GM23338 (cell line): ENCODE data around the gene CRABP1. TPM values are rescaled to one million over a fixed set of nuclear protein-coding genes. Genes with fewer than 3 reads are reported as not detected.

Experiments
- ATAC-seq: fragments of 200-7000 bp; cut with Tn5 transposase; 3 replicates; pipeline ENCODE4 v1.9.1; 2020
- DNase-seq: peaks from one replicate; pipeline ENCODE4 v3.0.0-alpha.2; 2015; ENCODE audit warnings: low spot score
- H2AFZ ChIP-seq: fragments of 200-600 bp; sonication (generic); 2 replicates; pipeline ENCODE4 v1.8.0; 2016; ENCODE audit warnings: antibody characterized with exemption, mild to moderate bottlenecking, moderate library complexity
- H3F3A ChIP-seq: fragments of 200-600 bp; sonication (generic); replicated peaks from 2 replicates; pipeline ENCODE4 v1.8.0; 2017; ENCODE audit warnings: antibody characterized with exemption, mixed run types, low read depth
- H3K27ac ChIP-seq: fragments of 200-600 bp; sonication (generic); 2 replicates; pipeline ENCODE4 v1.6.1; 2016; ENCODE audit warnings: low read depth
- H3K27me3 ChIP-seq: fragments of 200-600 bp; sonication (generic); 2 replicates; pipeline ENCODE4 v1.8.0; 2016; ENCODE audit warnings: mild to moderate bottlenecking, mixed run types, moderate library complexity; ENCODE audit not compliant: insufficient read depth
- H3K36me3 ChIP-seq: fragments of 200-600 bp; sonication (generic); 2 replicates; pipeline ENCODE4 v1.8.0; 2016; ENCODE audit warnings: mild to moderate bottlenecking; ENCODE audit not compliant: insufficient read depth
- H3K4me1 ChIP-seq: fragments of 200-600 bp; sonication (generic); 2 replicates; pipeline ENCODE4 v1.8.0; 2016; ENCODE audit warnings: mild to moderate bottlenecking, moderate library complexity; ENCODE audit not compliant: insufficient read depth
- H3K4me2 ChIP-seq: fragments of 200-600 bp; sonication (generic); 2 replicates; pipeline ENCODE4 v1.7.1; 2017; ENCODE audit warnings: mixed run types
- H3K4me3 ChIP-seq: fragments of 200-600 bp; sonication (generic); 2 replicates; pipeline ENCODE4 v1.6.1; 2016; ENCODE audit warnings: mixed run types
- H3K79me2 ChIP-seq: fragments of 200-600 bp; sonication (generic); replicated peaks from 2 replicates; pipeline ENCODE4 v1.8.0; 2017; ENCODE audit warnings: mild to moderate bottlenecking; ENCODE audit not compliant: insufficient read depth
- H3K9me2 ChIP-seq: fragments of 200-600 bp; sonication (generic); 2 replicates; pipeline ENCODE4 v1.8.0; 2017; ENCODE audit not compliant: insufficient read depth
- H4K20me1 ChIP-seq: fragments of 200-600 bp; sonication (generic); replicated peaks from 2 replicates; pipeline ENCODE4 v1.8.0; 2017; ENCODE audit warnings: mild to moderate bottlenecking; ENCODE audit not compliant: insufficient read depth
- H3K27ac Mint-ChIP-seq: 2 replicates; pipeline ENCODE4 v1.8.0; 2020; ENCODE audit warnings: inconsistent platforms, mild to moderate bottlenecking, moderate library complexity, mixed read lengths
- H3K27me3 Mint-ChIP-seq: 3 replicates; pipeline ENCODE4 v1.8.0; 2022; ENCODE audit warnings: low read depth, mild to moderate bottlenecking, moderate library complexity, mixed read lengths, inconsistent platforms; ENCODE audit not compliant: insufficient read depth, poor library complexity
- H3K36me3 Mint-ChIP-seq: 3 replicates; pipeline ENCODE4 v1.8.0; 2021; ENCODE audit warnings: low read depth, mild to moderate bottlenecking, inconsistent platforms, moderate library complexity, mixed read lengths
- H3K4me1 Mint-ChIP-seq: 3 replicates; pipeline ENCODE4 v1.8.0; 2020; ENCODE audit warnings: mild to moderate bottlenecking, inconsistent platforms, mixed read lengths
- H3K4me3 Mint-ChIP-seq: 3 replicates; pipeline ENCODE4 v1.8.0; 2021; ENCODE audit warnings: moderate library complexity, mild to moderate bottlenecking, inconsistent platforms, mixed read lengths
- H3K9me3 Mint-ChIP-seq: 3 replicates; pipeline ENCODE4 v1.8.0; 2020; ENCODE audit warnings: moderate library complexity, mild to moderate bottlenecking, inconsistent platforms, mixed read lengths
- CTCF ChIP-seq, 2 experiments: fragments of 200-600 bp in 1 of 2; sonication (generic) in 1 of 2; conservative IDR thresholded peaks; 2 replicates each; pipeline versions ENCODE4 v1.5.1 to v1.6.1; 2016 to 2017; ENCODE audit warnings: antibody characterized with exemption in 2 of 2, low read depth in 2 of 2, mild to moderate bottlenecking in 2 of 2, moderate library complexity in 1 of 2
- EZH2phosphoT487 ChIP-seq: fragments of 200-600 bp; sonication (generic); IDR thresholded peaks from one replicate; pipeline ENCODE4 v1.8.1; 2018; ENCODE audit warnings: antibody characterized with exemption; ENCODE audit not compliant: unreplicated experiment
- NANOG ChIP-seq: IDR thresholded peaks from 2 replicates; pipeline ENCODE4 v1.6.1; 2016; ENCODE audit warnings: antibody characterized with exemption, borderline replicate concordance
- POLR2AphosphoS5 ChIP-seq: IDR thresholded peaks from 2 replicates; pipeline ENCODE4 v1.6.1; 2016; ENCODE audit warnings: antibody characterized with exemption, low read depth
- STAT1 ChIP-seq: IDR thresholded peaks from one replicate; pipeline ENCODE4 v1.6.1; 2016; ENCODE audit warnings: antibody characterized with exemption; ENCODE audit not compliant: unreplicated experiment
- ZNF114 ChIP-seq: fragments of 250-450 bp; sonication (Bioruptor Pico); IDR thresholded peaks from 2 replicates; pipeline ENCODE4 v1.5.0; 2020; ENCODE audit warnings: mild to moderate bottlenecking, moderate library complexity
- ZNF462 ChIP-seq: fragments of 250-450 bp; sonication (Bioruptor Pico); IDR thresholded peaks from 2 replicates; pipeline ENCODE4 v1.5.0; 2020; ENCODE audit warnings: mild to moderate bottlenecking, moderate library complexity
- polyA plus RNA-seq: library from polyadenylated mRNA; unstranded; fragments of >200 nt; fragmentation: Nextera tagmentation; extraction: Ambion mirVana; gene quantifications from 2 replicates; pipeline ENCODE4 v1.2.1, GENCODE V29; 2016
- total RNA-seq: library from RNA; depleted of rRNA; stranded (reverse); fragments of >200 nt; shearing (Covaris generic); gene quantifications from 2 replicates; pipeline ENCODE4 v1.2.3, GENCODE V29; 2014
- TF ChIP-seq, protein P1 (sequence below): IDR thresholded peaks from one replicate; pipeline ENCODE4 v1.6.1; 2018; ENCODE audit warnings: antibody characterized with exemption; ENCODE audit not compliant: unreplicated experiment

Gene CRABP1
- total and polyA plus RNA-seq, 2 experiments from 2014 or later: 156 to 522 TPM

- H3K27ac Mint-ChIP-seq: no peak overlapping the region
Observed at GRCh38 chr15:78341057-78341987, 1.2 kb downstream of the CRABP1 start.

More at GRCh38 chr15:78341057-78341987, 1.2 kb downstream of the CRABP1 start:
- Histone ChIP-seq H3K4me2 (peak overlapping the region; percentile 95), H4K20me1 (no peaks in the 10 kb centered on the region; the same call in 1 of the 2 replicates), H3K4me1 (peaks cover 15% of the 10 kb centered on the region), H3K79me2 (no peaks in the 10 kb centered on the region; the same call in 1 of the 2 replicates), H3K27ac (no peak overlapping the region), H2AFZ (peak overlapping the region; percentile 99), H3F3A (0 out of 2 replicates have a peak, but pooled peaks cover 4% of the 10 kb centered on the region), H3K27me3 (peaks cover 38% of the 10 kb centered on the region), H3K36me3 (peaks cover 14% of the 10 kb centered on the region), H3K9me2 (0 out of 2 replicates have a peak, but pooled peaks cover 3% of the 10 kb centered on the region), H3K4me3 (peak overlapping the region; percentile 82)
- ATAC-seq (peak; percentile 78), DNase-seq (peak; percentile 89)
- Mint-ChIP-seq H3K4me1 (peaks cover 28% of the 10 kb centered on the region), H3K27me3 (peaks cover 28% of the 10 kb centered on the region), H3K36me3 (peaks cover 34% of the 10 kb centered on the region), H3K9me3 (no peaks in the 10 kb centered on the region), H3K4me3 (peak overlapping the region; percentile 83)
- no peak for TF ChIP-seq ZNF462 (CRISPR knock-in tag)
- TF ChIP-seq ZNF114: no peak
- TF ChIP-seq STAT1: no peak
- no peak for TF ChIP-seq POLR2AphosphoS5
- no peak for TF ChIP-seq NANOG
- TF ChIP-seq EZH2phosphoT487: no peak
- TF ChIP-seq, protein P1, sequence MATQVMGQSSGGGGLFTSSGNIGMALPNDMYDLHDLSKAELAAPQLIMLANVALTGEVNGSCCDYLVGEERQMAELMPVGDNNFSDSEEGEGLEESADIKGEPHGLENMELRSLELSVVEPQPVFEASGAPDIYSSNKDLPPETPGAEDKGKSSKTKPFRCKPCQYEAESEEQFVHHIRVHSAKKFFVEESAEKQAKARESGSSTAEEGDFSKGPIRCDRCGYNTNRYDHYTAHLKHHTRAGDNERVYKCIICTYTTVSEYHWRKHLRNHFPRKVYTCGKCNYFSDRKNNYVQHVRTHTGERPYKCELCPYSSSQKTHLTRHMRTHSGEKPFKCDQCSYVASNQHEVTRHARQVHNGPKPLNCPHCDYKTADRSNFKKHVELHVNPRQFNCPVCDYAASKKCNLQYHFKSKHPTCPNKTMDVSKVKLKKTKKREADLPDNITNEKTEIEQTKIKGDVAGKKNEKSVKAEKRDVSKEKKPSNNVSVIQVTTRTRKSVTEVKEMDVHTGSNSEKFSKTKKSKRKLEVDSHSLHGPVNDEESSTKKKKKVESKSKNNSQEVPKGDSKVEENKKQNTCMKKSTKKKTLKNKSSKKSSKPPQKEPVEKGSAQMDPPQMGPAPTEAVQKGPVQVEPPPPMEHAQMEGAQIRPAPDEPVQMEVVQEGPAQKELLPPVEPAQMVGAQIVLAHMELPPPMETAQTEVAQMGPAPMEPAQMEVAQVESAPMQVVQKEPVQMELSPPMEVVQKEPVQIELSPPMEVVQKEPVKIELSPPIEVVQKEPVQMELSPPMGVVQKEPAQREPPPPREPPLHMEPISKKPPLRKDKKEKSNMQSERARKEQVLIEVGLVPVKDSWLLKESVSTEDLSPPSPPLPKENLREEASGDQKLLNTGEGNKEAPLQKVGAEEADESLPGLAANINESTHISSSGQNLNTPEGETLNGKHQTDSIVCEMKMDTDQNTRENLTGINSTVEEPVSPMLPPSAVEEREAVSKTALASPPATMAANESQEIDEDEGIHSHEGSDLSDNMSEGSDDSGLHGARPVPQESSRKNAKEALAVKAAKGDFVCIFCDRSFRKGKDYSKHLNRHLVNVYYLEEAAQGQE: no peak
- no peak for TF ChIP-seq CTCF (conservative IDR thresholded peaks at IDR 0.05; ENCODE audit: low read depth in 2 of 2)
